ENCODE results near the gene LANCL2.

Gene LANCL2

DNA sequence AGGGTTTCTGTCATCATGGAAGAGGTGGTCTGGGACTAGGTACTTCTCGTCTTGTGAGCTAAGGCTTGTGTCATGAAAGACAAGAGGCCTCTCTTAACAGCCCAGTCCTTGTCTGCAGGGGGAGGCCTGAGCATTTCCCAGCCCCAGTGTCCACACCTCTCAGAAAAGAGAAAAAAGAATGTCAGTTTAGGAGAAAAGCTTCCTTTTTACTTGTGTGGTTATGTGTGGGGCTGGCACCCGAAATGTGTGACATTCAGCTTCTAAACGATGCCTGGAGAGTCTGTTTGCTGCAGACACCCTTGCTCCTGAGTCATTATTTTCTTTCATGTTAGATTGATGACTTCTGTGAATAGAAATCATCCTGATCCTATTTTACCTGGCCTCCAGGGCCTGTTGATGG is 67.4 kb downstream of the LANCL2 start:
- in situ Hi-C loops (cut with MboI; ENCODE audit: low sequenced_read_pairs, unreplicated experiment): no loop called here
- TF ChIP-seq, protein P1, sequence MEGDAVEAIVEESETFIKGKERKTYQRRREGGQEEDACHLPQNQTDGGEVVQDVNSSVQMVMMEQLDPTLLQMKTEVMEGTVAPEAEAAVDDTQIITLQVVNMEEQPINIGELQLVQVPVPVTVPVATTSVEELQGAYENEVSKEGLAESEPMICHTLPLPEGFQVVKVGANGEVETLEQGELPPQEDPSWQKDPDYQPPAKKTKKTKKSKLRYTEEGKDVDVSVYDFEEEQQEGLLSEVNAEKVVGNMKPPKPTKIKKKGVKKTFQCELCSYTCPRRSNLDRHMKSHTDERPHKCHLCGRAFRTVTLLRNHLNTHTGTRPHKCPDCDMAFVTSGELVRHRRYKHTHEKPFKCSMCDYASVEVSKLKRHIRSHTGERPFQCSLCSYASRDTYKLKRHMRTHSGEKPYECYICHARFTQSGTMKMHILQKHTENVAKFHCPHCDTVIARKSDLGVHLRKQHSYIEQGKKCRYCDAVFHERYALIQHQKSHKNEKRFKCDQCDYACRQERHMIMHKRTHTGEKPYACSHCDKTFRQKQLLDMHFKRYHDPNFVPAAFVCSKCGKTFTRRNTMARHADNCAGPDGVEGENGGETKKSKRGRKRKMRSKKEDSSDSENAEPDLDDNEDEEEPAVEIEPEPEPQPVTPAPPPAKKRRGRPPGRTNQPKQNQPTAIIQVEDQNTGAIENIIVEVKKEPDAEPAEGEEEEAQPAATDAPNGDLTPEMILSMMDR (IDR thresholded peaks at IDR 0.05; ENCODE audit: borderline replicate concordance, control extremely low read depth, extremely low read depth, insufficient read depth, missing control alignments): no peak
- DNase-seq (ENCODE audit: low spot score): no peak

DNA sequence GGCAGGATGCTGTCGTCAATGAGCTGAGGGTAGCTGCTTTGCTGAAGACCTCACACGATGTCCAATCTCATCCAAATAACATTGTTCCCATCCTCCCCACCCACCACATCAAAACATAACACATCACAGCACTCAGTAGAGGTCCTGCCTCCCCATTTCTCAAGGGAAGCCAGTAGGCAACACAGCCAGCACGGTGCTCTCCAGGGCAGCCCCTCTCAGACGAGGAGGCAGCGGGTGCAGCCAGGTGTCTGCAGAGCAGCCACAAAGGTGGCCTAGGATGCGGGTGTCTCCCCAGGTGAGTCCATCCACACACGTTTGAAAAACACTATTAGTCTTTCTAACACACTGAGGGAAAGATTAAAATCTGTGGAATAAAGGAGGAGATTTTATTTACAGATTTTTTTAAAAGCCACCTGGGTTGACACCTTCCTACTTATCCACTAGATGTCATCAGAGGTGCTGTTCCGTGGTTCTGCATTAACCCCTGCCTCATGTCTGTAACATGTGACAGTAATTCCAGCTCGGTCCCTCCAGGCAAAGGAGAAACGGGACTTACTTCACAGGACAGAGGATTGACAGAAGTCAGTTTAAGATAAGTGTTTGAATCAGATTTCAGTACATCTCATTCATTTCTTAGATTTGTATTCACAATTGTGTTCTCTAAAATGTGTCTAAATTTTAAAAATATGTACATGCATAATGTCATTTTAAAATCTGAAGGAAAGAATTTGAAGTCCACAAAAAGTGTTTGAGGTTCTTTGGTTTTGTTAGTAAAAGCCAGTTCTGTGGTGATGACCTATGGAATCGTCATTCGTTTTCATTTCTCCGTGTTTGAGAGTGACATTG is 68.0 kb downstream of the LANCL2 start:
- TF ChIP-seq, protein P1 (IDR thresholded peaks at IDR 0.05; ENCODE audit: borderline replicate concordance, control extremely low read depth, extremely low read depth, insufficient read depth, missing control alignments): peak; percentile 18
- in situ Hi-C loops (cut with MboI; ENCODE audit: low sequenced_read_pairs, unreplicated experiment): no loop called here
- peak; percentile 76 for DNase-seq (ENCODE audit: low spot score)

DNA sequence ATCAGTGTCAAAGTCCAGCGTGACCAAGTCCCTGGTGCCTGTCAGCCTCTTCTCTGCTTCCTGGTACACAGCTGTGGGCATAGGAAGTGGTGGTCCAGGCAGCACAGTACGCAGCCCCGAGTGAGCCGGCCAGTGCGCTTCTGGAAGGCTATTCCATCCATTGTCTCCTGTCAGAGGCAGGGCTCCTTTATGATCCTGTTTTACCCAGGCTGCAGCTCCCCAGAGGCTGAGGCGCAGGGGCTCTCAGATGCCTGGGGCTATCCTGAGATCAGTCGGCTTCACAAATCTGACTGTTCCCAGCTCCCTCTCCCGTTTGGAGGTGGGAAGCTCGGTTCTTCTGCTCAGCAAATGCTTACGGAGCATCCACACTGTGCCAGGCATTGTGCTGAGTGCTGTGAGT is 70.3 kb downstream of the LANCL2 start:
- TF ChIP-seq, protein P1 (IDR thresholded peaks at IDR 0.05; ENCODE audit: borderline replicate concordance, control extremely low read depth, extremely low read depth, insufficient read depth, missing control alignments): no peak
- no peak for DNase-seq (ENCODE audit: low spot score)
- in situ Hi-C loops (cut with MboI; ENCODE audit: low sequenced_read_pairs, unreplicated experiment): no loop called here

DNA sequence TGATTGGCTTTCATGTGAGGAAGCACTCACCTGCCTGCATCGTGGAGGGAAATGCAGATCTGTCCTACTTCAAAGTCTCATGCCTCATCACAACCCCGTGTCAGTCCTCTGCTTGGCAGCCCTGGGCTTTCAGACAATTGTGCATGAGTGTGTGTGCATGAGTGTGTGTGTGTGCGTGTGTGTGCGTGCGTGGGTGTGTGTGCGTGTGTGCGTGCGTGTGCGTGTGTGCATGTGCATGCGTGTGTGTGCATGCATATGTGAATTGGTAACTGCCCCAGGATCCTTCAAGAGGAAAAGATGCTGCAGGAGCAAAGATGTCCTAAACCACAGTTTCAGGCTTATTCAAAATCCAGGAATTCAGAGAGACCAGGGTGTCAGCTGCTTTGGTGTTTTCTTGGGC is 71.3 kb downstream of the LANCL2 start:
- in situ Hi-C loops (cut with MboI; ENCODE audit: low sequenced_read_pairs, unreplicated experiment): no loop called here
- DNase-seq (ENCODE audit: low spot score): no peak
- TF ChIP-seq, protein P1 (IDR thresholded peaks at IDR 0.05; ENCODE audit: borderline replicate concordance, control extremely low read depth, extremely low read depth, insufficient read depth, missing control alignments): no peak

DNA sequence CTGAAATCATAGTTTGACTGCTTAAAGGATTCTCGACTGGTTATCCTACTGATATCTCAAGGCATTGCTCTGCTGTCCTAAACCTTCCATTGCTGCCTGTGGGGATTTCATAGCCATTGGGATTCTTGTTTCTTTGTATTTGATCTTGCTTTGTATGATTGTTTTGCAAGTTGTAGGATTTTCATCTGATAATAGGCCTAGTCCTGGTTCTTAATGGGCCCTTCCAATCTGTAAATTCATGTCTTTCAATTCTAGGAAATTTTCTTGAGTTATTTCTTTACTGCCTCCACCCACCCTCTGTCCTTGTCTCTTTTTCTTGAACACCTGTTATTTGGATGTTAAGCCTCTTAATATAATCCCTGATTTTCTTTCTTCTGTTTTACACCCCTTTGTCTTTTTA is 72.2 kb downstream of the LANCL2 start:
- in situ Hi-C loops (cut with MboI; ENCODE audit: low sequenced_read_pairs, unreplicated experiment): no loop called here
- TF ChIP-seq, protein P1 (IDR thresholded peaks at IDR 0.05; ENCODE audit: borderline replicate concordance, control extremely low read depth, extremely low read depth, insufficient read depth, missing control alignments): no peak
- no peak for DNase-seq (ENCODE audit: low spot score)

DNA sequence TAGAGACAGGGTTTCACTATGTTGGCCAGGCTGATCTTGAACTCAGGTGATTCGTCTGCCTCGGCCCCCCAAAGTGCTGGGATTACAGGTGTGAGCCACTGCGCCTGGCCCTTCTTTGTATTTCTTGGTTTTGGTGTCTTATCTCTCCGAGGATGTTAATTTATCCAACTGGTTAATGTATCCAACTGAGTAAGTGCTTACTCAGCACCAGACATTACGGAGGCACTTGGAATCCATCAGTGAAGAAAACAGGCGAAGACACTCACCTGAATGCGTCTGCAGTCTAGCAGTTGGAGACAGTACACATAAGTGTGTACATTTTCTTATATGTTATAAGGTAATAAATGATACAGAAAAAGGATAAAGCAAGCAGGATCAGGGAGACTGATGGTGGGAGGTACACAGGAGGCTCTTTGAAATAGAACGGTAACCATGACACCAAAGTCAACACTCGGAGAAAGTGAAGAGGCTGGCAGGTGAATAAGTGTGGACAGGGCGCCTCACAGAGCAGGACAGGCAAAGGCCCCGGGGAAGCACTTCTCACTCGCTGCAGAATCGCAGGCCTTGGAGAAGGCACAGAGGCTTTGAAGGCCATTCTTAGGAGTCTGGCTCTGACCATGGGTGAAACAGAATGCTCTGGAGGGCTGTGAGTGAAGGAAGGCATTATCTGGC is 73.1 kb downstream of the LANCL2 start:
- in situ Hi-C loops (cut with MboI; ENCODE audit: low sequenced_read_pairs, unreplicated experiment): no loop called here
- TF ChIP-seq, protein P1 (IDR thresholded peaks at IDR 0.05; ENCODE audit: borderline replicate concordance, control extremely low read depth, extremely low read depth, insufficient read depth, missing control alignments): no peak
- peak; percentile 18 for DNase-seq (ENCODE audit: low spot score)

Measured in GM13976 (cell line).